ENCODE results near the gene KLHL2. TPM values are rescaled to one million over a fixed set of nuclear protein-coding genes. Genes with fewer than 3 reads are reported as not detected.
A peak's percentile ranks its signal among the peaks of the same experiment; 100 is the strongest.
"Not testable (repeated sequence)": the region's sequence is repeated elsewhere in the genome, so short reads cannot be mapped to it uniquely, and the experiment has no call there.

Gene KLHL2
- total RNA-seq, 1 donor from 2014 or later: 81.1 TPM

DNA sequence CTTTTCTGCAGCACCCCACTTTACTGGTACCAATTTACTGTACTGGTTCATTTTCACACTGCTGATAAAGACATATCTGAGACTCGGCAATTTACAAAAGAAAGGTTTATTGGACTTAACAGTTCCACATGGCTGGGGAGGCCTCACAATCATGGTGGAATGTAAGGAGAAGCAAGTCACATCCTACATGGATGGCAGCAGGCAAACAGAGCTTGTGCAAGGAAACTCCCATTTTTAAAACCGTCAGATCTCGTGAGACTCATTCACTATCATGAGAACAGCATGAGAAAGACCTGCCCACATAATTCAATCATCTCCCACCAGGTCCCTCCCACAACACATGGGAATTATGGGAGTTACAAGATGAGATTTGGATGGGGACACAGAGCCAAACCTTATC lies 77.3 kb downstream of the KLHL2 start:
- not testable (repeated sequence) for FAIRE-seq; DNase-seq (ENCODE audit: low spot score in 2 of 2)

DNA sequence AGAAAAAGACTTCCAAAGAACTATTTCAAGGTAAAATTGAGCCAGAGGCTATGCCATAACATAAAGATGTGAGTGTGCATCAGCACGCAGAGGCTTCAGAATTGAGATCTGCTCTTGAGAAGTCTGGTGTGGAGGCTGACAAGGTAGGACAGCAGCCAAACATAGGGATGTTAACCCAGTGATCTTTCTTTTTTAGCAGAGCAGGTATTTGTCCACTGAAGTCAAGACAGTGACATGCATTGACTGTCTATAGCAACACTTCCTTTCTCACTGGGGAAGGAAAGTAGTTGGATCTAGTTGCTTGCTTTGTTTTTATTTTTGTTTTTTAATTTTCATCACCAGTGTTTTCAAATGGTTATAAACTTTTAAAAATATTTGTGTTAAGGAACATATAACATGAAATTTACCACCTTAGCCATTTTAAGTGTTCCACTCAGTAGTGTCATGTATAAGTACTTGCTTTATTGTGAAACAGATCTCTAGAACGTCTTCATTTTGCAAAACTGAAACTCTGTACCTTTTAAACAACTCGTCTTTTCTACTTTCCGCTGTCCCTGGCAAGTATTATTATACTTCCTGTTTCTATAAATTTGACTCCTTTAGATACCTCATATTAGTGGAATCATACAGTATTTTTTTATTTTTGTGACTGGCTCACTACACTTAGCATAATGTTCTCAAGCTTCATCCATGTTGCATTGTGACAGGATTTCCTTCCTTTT lies 79.4 kb downstream of the KLHL2 start:
- not testable (repeated sequence) for DNase-seq (ENCODE audit: low spot score in 2 of 2)
- peak; percentile 24 for FAIRE-seq

DNA sequence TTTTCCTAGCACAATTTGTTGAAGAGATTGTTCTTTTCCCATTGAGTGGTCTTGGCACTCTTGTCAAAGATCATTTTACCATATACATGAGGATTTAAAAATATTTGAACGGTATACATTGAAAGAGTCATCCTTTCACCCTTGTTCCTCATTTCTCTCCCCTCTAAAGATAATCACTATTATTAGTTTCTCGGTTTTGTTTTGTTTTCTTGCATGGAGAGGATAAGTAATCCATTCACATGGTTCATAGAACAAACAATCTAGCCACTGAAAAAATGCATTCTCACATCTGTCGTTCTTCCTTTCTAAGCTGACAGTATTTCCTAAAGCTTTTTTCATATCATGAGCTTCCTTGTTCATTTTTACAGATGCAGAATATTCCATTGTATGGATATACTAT lies 80.9 kb downstream of the KLHL2 start:
- no peak for DNase-seq (ENCODE audit: low spot score in 2 of 2)
- no peak for FAIRE-seq

DNA sequence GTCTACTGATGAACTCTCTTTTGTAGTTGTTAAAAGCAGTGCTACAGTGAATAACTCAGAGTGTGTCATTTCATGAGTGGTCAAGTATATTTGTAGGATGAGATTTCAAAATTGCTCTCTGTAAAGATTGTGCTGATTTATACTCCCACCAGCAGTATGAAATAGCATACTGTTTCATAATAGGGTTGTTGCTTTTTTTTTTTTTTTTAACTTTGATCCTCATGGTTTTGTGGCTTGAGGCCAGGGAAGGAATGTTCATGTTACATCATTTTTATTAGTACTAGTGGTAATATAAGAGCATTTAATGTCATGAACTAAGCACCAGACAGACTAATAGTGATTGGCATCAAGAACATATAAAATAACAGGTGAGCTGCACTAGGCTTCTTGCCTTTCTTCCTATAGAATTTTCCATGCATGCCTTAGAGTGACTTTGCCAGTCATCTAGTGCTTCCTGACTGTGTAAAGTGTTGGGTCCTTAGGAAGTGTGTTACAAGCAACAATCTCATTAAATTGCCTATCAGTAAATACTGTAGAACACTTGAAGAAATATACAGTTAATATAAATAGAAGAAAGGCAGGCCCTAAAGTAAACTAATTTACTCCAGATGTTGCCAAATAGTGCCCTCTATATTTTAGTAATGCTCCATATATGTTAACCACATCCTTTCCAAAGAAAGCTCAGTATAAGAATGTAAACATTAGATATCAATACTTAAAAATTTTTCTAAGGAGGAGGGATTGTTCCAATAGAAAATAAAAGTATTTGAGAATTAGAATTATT lies 81.5 kb downstream of the KLHL2 start:
- peak in 1 of 2 donors; percentile 10 for DNase-seq (ENCODE audit: low spot score in 2 of 2)
- no peak for FAIRE-seq

DNA sequence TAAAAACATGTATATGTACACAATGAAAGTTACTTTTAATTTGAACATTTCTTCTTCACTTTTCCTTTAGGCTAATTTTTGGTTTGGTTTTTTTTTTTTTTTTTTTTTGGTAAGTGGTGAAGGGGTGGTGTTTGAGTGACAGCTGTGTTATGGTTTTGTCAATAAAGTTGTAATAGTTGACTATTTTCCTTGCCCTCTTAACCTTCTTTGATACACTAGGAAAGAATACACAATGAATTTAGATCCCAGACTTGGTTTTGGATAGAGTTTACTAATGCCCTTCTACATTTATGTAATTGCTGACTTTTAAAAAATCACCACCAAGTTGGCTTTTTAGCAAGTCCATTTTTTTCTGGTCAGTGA lies 82.0 kb downstream of the KLHL2 start:
- peak; percentile 66 for FAIRE-seq
- no peak for DNase-seq (ENCODE audit: low spot score in 2 of 2)

DNA sequence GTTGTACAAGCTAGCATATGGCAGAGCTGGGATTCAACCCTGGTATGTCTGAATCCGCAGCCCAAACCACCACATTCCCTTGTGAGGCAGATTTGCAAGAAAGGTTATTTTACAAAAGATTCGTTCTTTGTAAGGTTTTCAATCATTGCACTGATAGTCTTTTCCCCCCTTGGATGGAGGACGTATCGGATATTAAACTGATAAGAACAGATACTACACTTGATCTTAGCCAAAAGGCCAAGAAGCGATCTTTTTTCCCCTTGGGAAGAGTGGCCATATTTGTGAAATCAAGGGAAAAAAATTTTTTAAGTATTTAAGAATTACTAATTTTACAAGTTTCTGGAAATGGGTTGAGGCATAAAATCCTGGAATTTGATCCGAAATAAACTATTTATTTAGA lies 85.7 kb downstream of the KLHL2 start:
- no peak for DNase-seq (ENCODE audit: low spot score in 2 of 2)

DNA sequence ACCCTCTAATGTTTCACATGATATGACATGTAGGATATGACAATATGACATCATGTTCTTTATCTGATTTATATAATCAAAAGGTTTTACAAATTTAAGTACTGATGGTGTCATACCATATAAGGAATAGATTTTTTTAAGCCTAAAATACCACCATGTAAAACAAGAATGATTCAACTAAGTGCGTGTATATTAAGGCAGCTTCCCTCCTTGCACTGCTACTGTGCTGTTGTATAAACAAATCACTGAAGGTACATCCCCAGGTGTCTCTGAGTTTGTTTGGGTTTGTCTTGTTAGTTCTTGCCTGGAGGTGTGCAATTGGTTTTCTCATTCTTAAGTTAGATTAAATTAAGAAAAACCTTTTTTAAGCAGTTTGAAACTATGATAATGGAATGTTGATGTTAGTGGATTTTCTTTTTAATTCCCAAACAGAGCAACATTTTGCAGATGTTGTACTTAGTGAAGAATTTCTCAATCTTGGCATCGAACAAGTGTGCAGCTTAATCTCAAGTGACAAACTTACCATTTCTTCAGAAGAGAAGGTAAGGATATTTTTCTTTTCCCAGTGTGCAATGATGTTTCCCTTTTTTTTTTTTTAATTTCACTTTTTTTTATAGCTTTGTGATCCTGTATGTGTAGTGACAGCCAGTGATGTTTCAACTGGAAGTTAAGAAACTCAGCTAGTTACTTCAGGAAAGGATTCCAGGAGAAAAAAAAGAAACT lies 86.7 kb downstream of the KLHL2 start:
- FAIRE-seq (no peak), DNase-seq (ENCODE audit: low spot score in 2 of 2) (no peak)

More for the DNA sequence above, 85.7 kb downstream of the KLHL2 start:
- no peak for FAIRE-seq

DNA sequence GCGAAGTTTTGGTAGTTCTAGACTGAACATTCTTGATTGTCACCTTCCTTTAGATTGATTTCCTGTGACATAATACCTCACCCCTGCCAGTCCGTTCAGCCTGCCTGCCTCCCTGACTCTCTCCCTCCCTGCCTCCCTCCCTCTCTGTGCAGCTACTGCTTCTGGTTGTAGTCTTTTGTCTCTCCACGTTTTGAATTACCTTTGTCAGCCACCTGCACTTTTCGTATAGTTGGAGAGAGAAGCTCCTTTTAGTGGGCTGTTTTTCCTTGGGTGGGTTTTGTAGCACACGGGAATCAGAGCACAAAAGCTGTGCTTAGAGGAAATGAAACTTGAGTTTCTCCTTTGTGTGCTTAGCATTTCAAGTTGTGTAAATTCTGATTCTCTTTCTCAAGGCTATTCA lies 87.5 kb downstream of the KLHL2 start:
- DNase-seq (ENCODE audit: low spot score in 2 of 2): no peak
- no peak for FAIRE-seq

DNA sequence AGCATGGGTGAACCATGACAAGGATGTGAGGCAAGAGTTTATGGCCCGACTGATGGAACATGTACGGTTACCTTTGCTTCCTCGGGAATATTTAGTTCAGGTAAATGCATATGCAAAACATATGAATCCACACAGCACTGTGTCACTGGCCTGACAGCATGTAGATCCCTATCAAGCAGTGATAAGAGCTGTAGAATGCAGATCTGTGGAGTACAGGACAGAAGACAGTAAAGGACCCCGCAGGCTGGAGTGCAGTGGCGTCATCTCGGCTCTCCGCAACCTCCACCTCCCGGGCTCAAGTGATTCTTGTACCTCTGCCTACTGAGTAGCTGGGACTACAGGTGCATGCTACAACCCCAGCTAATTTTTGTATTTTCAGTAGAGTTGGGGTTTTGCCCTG lies 90.3 kb downstream of the KLHL2 start:
- FAIRE-seq (no peak), DNase-seq (ENCODE audit: low spot score in 2 of 2) (no peak)

DNA sequence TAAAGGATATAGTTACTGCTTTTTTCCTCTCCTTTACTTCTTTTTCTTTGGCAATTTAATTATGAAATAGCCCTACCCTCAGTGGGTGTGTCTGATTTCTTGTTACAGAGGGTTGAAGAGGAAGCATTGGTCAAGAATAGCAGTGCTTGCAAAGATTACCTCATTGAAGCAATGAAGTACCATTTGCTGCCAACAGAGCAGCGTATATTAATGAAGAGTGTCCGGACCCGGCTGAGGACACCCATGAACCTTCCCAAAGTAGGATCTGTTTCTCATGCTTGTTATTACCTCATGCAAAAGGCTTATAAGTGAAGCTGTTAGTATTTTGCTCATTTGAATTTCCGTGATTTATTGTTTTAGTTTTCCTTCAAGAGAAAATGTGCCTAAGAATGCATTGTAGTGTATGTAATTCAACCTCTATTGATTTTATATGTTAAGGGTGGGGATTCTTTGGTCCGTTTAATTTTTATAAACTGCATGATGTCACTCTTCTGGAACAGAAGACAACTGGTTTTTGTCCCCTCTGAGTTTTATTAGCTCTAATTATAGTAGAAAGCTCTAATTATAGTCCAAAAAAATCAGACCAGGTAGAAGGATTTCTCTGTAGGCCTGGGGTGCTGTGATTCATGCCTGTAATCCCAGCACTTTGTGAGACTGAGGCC lies 92.2 kb downstream of the KLHL2 start:
- DNase-seq (ENCODE audit: low spot score in 2 of 2) (no peak), FAIRE-seq (no peak)

DNA sequence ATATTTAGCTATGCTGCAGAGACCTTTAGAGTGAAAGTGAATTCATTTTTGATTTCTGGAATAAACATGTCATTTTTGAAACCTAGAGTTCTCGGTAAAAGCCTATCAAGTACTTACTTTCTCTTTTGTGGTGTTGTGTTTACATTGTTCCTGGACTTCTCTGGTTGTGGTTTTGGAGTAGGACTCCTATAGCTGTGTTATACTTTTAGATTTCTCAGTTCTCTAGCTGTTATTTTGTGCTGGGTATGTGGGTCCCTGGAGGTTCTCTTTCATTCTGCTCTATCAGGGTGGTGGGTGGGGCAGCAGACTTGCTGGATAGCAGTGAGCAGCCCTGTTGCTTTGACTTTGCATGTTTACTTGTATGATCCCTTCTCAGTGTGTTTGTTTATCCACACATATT lies 94.5 kb downstream of the KLHL2 start:
- no peak for DNase-seq (ENCODE audit: low spot score in 2 of 2)
- FAIRE-seq: no peak

DNA sequence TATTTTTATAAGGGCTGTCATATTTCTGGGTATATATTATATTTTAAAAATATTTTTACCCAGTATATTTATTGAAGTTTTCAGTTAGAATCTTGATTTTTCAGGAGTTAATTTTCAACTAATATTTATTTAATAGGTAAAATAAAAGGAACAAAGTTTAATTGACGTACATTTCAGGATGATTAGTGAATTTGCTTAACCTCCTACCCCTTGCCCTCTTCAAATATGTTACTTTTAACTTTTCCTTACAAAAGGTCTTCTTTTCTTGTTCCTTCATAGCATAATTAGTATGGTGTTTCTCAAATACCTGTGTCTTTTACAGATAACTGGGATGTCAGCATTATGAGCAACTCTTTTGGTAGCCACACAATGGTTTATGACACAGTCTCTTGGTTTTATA lies 95.3 kb downstream of the KLHL2 start:
- no peak for FAIRE-seq
- no peak for DNase-seq (ENCODE audit: low spot score in 2 of 2)

DNA sequence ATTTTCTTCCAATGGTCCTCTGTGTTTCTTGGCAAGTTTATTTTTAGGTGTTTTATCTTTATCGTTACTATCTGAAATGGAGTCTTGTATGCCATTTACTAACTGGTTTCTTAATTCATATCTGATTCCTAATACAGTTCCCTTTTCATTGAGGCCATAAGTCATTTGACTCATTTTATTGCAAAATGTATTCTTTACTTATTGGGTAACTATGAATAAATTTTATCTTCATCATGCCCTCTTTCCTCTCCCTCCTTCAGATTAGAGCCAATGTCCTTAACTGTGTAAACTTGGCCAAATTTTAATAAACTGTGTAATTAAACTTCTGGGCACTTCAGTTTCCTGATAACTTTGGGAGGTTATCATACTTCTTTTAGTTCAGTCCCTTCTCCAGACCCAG lies 100.8 kb downstream of the KLHL2 start:
- DNase-seq (ENCODE audit: low spot score in 2 of 2) (no peak), FAIRE-seq (no peak)

DNA sequence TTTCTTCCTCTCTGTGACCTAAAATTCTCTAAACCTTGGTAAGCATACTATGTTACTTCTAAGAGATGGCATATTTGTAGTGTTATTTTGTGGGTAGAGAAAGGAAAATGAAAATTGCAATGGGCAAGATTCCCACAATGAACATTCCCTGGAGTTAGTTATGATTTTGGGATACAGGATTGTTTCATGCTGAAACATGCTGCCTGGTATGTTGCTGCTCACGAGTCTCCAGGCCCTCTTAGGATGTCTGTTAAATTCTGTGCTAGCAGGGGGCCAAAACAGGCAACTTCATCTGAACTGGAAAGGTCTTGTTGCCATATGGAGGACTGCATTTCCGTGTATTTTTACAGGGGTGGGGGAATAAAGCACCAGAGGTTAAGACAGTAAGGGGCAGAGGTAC lies 101.2 kb downstream of the KLHL2 start:
- FAIRE-seq (no peak), DNase-seq (ENCODE audit: low spot score in 2 of 2) (no peak)

DNA sequence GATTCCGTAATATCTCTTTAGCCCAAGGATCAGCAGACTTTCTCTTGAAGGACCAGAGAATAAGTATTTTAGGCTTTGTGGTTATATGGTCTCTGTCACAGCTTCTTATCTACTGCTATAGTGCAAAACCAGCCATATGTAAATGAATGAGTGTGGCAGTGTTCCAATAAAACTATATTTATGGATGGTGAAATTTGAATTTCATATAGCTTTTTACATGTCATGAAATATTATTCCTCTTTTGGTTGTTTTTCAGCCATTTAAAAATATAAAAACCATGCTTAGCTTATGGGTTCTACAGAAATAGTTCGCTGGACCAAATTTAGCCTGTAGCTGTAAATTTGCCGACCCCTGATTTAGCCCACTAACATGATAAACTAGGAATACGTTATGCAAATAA lies 102.1 kb downstream of the KLHL2 start:
- FAIRE-seq (no peak), DNase-seq (ENCODE audit: low spot score in 2 of 2) (no peak)

DNA sequence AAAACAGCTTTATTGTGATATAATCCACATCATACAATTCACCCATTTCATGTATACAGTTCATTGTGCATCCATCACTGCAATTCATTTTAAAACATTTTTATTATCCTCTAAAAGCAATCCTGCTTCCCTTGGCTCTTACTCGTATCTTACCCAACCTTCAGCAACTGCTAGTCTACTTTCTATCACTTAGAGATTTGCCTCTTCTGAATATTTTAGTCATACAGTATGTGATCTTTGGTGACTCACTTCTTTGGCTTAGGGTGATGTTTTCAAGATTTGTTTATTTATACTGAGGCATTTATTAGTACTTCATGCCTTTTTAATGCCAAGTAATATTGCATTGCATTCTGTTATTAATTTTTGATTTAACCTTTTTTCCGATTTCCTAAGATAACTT lies 105.1 kb downstream of the KLHL2 start:
- DNase-seq (ENCODE audit: low spot score in 2 of 2) (no peak), FAIRE-seq (no peak)

DNA sequence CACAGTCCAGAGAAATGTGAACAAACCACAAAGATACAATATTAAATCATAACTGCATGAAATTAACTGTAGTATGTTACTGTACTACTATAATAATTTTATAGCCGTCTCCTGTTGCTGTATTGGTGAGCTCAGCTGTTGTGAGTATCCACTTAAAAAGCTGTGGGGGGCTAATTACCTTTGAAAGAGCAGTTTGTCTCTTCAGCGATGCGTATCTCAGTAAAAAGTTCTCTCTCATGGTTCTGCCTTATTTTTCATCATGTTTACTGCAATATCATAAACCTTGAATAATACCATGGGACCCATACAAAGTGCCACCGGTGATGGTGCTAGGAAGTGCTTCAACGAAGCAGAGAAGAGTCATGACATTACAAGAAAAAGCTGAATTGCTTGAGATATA lies 111.7 kb downstream of the KLHL2 start:
- FAIRE-seq (no peak), DNase-seq (ENCODE audit: low spot score in 2 of 2) (no peak)

DNA sequence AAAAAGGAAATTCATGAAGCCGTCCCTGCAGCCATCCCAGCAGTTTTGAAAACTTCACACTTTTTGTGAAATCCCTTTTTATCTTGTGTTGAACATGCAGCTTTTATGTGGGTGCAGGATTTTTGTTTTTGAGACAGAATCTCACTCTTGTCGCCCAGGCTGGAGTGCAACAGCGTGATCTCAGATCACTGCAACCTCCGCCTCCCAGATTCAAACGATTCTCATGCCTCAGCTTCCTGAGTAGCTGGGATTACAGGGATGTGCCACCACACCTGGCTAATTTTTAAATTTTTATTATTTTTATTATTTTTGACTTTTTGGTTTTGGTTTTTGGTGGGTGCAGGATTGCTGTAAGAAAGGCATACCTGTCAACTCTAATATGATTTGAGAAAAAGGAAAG lies 112.1 kb downstream of the KLHL2 start:
- DNase-seq (ENCODE audit: low spot score in 2 of 2) (no peak), FAIRE-seq (no peak)

DNA sequence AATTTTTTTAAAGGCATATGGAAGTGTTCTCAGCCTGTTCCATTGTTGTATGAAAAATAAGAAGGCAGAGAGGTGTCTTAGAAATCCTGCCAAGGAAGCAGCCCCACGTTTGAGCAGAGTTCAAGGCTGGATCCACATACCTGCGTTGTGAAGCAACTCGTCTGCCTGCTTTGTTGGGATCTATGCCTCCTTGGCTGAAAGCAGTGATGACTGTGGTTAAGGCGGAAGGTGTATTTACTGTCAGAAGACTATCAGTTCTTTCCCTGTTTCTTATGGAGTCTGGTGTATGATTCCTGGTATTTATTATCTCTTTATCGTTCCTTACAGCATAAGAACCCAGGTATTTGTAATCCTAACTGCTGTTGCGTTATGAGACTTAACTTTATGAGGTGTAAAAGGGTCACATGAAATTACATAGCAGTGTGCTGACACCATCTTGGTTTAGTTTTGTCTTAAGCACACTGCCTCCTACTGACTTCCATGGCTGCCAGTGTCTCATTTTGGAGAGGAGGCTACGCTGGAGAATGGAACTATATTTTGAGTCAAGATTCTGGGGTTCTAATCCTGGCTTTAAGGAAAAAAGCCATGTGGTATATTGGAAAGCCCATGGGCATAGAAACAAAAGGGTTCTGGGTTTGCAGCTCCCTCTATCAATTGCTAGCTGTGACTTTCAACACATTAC lies 117.0 kb downstream of the KLHL2 start:
- no peak for FAIRE-seq
- DNase-seq (ENCODE audit: low spot score in 2 of 2): no peak

DNA sequence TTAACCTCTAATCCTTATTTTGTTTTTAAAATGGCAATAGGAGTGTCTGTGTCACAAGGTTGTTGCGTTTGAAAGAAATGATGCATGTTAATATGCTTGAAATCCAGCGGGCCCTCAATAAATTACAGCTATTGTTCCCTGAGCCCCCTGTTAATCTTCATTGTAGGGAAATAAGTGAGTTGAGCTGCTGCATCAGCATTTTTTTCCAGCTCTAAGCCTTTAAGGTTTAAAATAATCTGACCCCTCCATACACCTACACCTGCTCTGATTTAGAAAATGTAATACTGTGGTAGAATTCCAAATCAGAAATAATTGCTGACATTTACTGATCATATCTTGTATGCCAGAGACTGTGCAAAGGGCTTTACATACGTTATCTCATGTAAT lies 117.5 kb downstream of the KLHL2 start:
- DNase-seq (ENCODE audit: low spot score in 2 of 2) (no peak), FAIRE-seq (no peak)
